ENCODE results near the gene SPIC. TPM values are rescaled to one million over a fixed set of nuclear protein-coding genes. Genes with fewer than 3 reads are reported as not detected.

The SPIC gene
- polyA plus RNA-seq, 1 donor from 2014 or later: not detected

GRCh38 chr12:101436136-101436535, 39.0 kb upstream of the SPIC start:
- H3K27ac ChIP-seq (ENCODE audit: low read length): no peak overlapping the region
- no peak overlapping the region for H2AFZ ChIP-seq (ENCODE audit: low read depth, low read length)
- no peaks in the 10 kb centered on the region for H3K9me3 ChIP-seq (ENCODE audit: low read length)
- no peak overlapping the region for H3K4me2 ChIP-seq (ENCODE audit: low read length)
- H3K36me3 ChIP-seq (ENCODE audit: insufficient read depth, low read length): no peaks in the 10 kb centered on the region
- H4K20me1 ChIP-seq (ENCODE audit: insufficient read depth): no peaks in the 10 kb centered on the region
- H3K9ac ChIP-seq (ENCODE audit: low read length): no peak overlapping the region
- H3K79me2 ChIP-seq (replicated peaks; ENCODE audit: insufficient read depth, low read length): no peaks in the 10 kb centered on the region
- no peaks in the 10 kb centered on the region for H3K27me3 ChIP-seq (ENCODE audit: insufficient read depth, low read depth, low read length)
- no peaks in the 10 kb centered on the region for H3F3A ChIP-seq (ENCODE audit: insufficient read depth, low read length, poor library complexity, severe bottlenecking)
- no peaks in the 10 kb centered on the region for H3K9me2 ChIP-seq (ENCODE audit: insufficient read depth, low read length)
- no peak for TF ChIP-seq SMC3 (conservative IDR thresholded peaks at IDR 0.05; ENCODE audit: poor library complexity)
- no peak for TF ChIP-seq EP300 (conservative IDR thresholded peaks at IDR 0.05; ENCODE audit: poor library complexity, severe bottlenecking)
- no peak for TF ChIP-seq REST (IDR thresholded peaks at IDR 0.05; ENCODE audit: borderline replicate concordance)
- TF ChIP-seq RAD21 (conservative IDR thresholded peaks at IDR 0.05): no peak
- TF ChIP-seq CTCF (IDR thresholded peaks at IDR 0.05; ENCODE audit: poor library complexity, severe bottlenecking): no peak
- no peak for TF ChIP-seq MXI1 (conservative IDR thresholded peaks at IDR 0.05; ENCODE audit: poor library complexity, severe bottlenecking)
- no peak for TF ChIP-seq POLR2AphosphoS5 (IDR thresholded peaks at IDR 0.05)
- no peak for TF ChIP-seq TAF1 (IDR thresholded peaks at IDR 0.05; ENCODE audit: low read depth)
- no peak for TF ChIP-seq EZH2 (IDR thresholded peaks at IDR 0.05; ENCODE audit: borderline replicate concordance, insufficient read depth, low read length, poor library complexity, severe bottlenecking)
- no peak overlapping the region for H3K4me3 ChIP-seq (ENCODE audit: low read length)

GRCh38 chr12:101439236-101439635, 35.9 kb upstream of the SPIC start:
- no peaks in the 10 kb centered on the region for H3K9me2 ChIP-seq (ENCODE audit: insufficient read depth, low read length)
- H3F3A ChIP-seq (ENCODE audit: insufficient read depth, low read length, poor library complexity, severe bottlenecking): no peaks in the 10 kb centered on the region
- TF ChIP-seq POLR2AphosphoS5 (IDR thresholded peaks at IDR 0.05): no peak
- no peak for TF ChIP-seq RAD21 (conservative IDR thresholded peaks at IDR 0.05)
- TF ChIP-seq MXI1 (conservative IDR thresholded peaks at IDR 0.05; ENCODE audit: poor library complexity, severe bottlenecking): no peak
- TF ChIP-seq EP300 (conservative IDR thresholded peaks at IDR 0.05; ENCODE audit: poor library complexity, severe bottlenecking): no peak
- no peak for TF ChIP-seq TAF1 (IDR thresholded peaks at IDR 0.05; ENCODE audit: low read depth)
- no peak for TF ChIP-seq REST (IDR thresholded peaks at IDR 0.05; ENCODE audit: borderline replicate concordance)
- TF ChIP-seq SMC3 (conservative IDR thresholded peaks at IDR 0.05; ENCODE audit: poor library complexity): no peak
- no peak for TF ChIP-seq EZH2 (IDR thresholded peaks at IDR 0.05; ENCODE audit: borderline replicate concordance, insufficient read depth, low read length, poor library complexity, severe bottlenecking)
- TF ChIP-seq CTCF (IDR thresholded peaks at IDR 0.05; ENCODE audit: poor library complexity, severe bottlenecking): no peak
- H3K9ac ChIP-seq (ENCODE audit: low read length): no peak overlapping the region
- no peaks in the 10 kb centered on the region for H3K79me2 ChIP-seq (replicated peaks; ENCODE audit: insufficient read depth, low read length)
- H3K27me3 ChIP-seq (ENCODE audit: insufficient read depth, low read depth, low read length): no peaks in the 10 kb centered on the region
- H4K20me1 ChIP-seq (ENCODE audit: insufficient read depth): no peaks in the 10 kb centered on the region
- H3K27ac ChIP-seq (ENCODE audit: low read length): no peak overlapping the region
- no peak overlapping the region for H2AFZ ChIP-seq (ENCODE audit: low read depth, low read length)
- no peaks in the 10 kb centered on the region for H3K9me3 ChIP-seq (ENCODE audit: low read length)
- H3K4me2 ChIP-seq (ENCODE audit: low read length): no peak overlapping the region
- no peak overlapping the region for H3K4me3 ChIP-seq (ENCODE audit: low read length)
- H3K36me3 ChIP-seq (ENCODE audit: insufficient read depth, low read length): no peaks in the 10 kb centered on the region
